ENCODE measurements around the gene C21orf58.

DNA sequence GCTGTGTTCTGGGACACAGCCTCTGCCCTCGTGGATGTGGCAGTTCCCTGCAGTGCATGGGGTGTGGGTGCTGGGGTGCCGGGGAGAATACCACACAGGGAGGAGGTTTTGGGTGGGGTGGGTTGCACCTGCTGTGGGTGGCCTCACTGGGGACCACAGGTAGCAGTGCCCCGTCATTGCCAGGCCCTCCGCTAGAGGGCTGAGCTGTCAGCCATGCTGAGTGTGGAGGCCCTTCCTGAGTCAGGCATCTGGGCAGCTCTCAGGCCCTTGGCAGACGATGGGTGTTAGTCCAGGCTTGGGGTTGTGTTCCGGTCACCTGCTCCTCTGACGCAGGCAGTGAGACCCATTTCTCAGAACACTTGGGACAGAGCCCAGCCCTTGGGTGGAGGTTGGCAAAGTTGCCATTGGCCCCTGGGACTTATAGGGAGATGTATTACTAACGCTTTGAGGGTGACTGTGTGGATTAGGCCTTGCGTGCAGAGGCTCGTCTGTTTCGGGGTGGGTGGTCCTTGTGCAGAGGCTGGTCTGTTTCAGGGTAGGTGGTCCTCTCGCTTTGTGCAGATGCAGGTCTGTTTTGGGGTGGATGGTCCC is 24.2 kb upstream of the C21orf58 start:
- TF ChIP-seq GATA2 (IDR thresholded peaks at IDR 0.05; ENCODE audit: low read depth, low read length) (no peak), GATA3 (IDR thresholded peaks at IDR 0.05; ENCODE audit: low read depth, low read length) (no peak)
